HEK293 (cell line): ENCODE results near the gene MICU1.
A peak's percentile ranks its signal among the peaks of the same experiment; 100 is the strongest.

Experiments
- CTCF ChIA-PET: fragments of 350-600 bp; formaldehyde crosslinking; extraction: SDS; loops from one replicate; lab custom pipeline; 2021; ENCODE audit warnings: antibody characterized with exemption; lab: Yijun Ruan, JAX
- POLR2A ChIA-PET: fragments of 300-600 bp; formaldehyde crosslinking; extraction: SDS; loops from one replicate; lab custom pipeline; 2020; ENCODE audit warnings: antibody characterized with exemption, inconsistent platforms; lab: Yijun Ruan, JAX
- H3K27ac ChIP-seq: fragments of 200-500 bp; sonication (Bioruptor generic); 2 replicates; pipeline ENCODE4 v1.5.1; 2014; ENCODE audit warnings: low read depth, low read length, control low read depth, inconsistent platforms; ENCODE audit errors: extremely low read depth
- H3K36me3 ChIP-seq, 2 experiments: fragments of 200-500 bp in 1 of 2; sonication (Bioruptor generic) in 1 of 2; 1 replicate in 1 of 2; 2 replicates in 1 of 2; pipeline ENCODE4 v1.5.1; 2014 to 2017; ENCODE audit warnings: inconsistent platforms in 2 of 2, low read length in 2 of 2; ENCODE audit not compliant: control insufficient read depth in 2 of 2, insufficient read depth in 1 of 2
- H3K4me1 ChIP-seq: fragments of 200-500 bp; sonication (Bioruptor generic); 2 replicates; pipeline ENCODE4 v1.5.1; 2014; ENCODE audit warnings: mild to moderate bottlenecking, low read length, inconsistent platforms; ENCODE audit not compliant: control insufficient read depth, insufficient read depth
- H3K4me3 ChIP-seq: 2 replicates; pipeline ENCODE4 v1.5.1; 2011; ENCODE audit warnings: low read depth, mild to moderate bottlenecking, control low read depth, low read length, moderate library complexity
- H3K9me3 ChIP-seq: fragments of 200-500 bp; sonication (Bioruptor generic); 2 replicates; pipeline ENCODE4 v1.5.1; 2014; ENCODE audit warnings: low read depth, low read length, inconsistent platforms; ENCODE audit not compliant: control insufficient read depth, insufficient read depth
- HOXD13 ChIP-seq: sonication (generic); formaldehyde crosslinking; IDR thresholded peaks from 2 replicates; pipeline ENCODE4 v1.8.0; 2022; ENCODE audit warnings: missing genetic modification reagents, borderline replicate concordance
- YY2 ChIP-seq: fragments of 450-650 bp; formaldehyde crosslinking; IDR thresholded peaks from 2 replicates; pipeline ENCODE4 v1.5.1; 2016; ENCODE audit warnings: missing biosample characterization, missing genetic modification characterization
- ZBTB21 ChIP-seq: fragments of 450-650 bp; formaldehyde crosslinking; IDR thresholded peaks from 2 replicates; pipeline ENCODE4 v1.5.1; 2017; ENCODE audit warnings: missing biosample characterization, missing genetic modification characterization
- ZBTB8A ChIP-seq: fragments of 450-650 bp; formaldehyde crosslinking; IDR thresholded peaks from 2 replicates; pipeline ENCODE4 v1.5.1; 2016; ENCODE audit warnings: missing biosample characterization, missing genetic modification characterization
- ZFP3 ChIP-seq: fragments of 450-650 bp; formaldehyde crosslinking; IDR thresholded peaks from 2 replicates; pipeline ENCODE4 v1.5.1; 2016; ENCODE audit warnings: low read depth, missing biosample characterization, missing genetic modification characterization
- ZIC2 ChIP-seq: fragments of 450-650 bp; formaldehyde crosslinking; IDR thresholded peaks from 2 replicates; pipeline ENCODE4 v1.5.1; 2016; ENCODE audit warnings: missing biosample characterization, missing genetic modification characterization
- ZNF10 ChIP-seq: fragments of 450-650 bp; formaldehyde crosslinking; IDR thresholded peaks from 2 replicates; pipeline ENCODE4 v1.5.1; 2017; ENCODE audit warnings: missing biosample characterization, missing genetic modification characterization
- ZNF114 ChIP-seq: fragments of 450-650 bp; formaldehyde crosslinking; IDR thresholded peaks from 2 replicates; pipeline ENCODE4 v1.5.0; 2017; ENCODE audit warnings: missing biosample characterization, missing genetic modification characterization
- ZNF157 ChIP-seq: fragments of 450-650 bp; formaldehyde crosslinking; IDR thresholded peaks from 2 replicates; pipeline ENCODE4 v1.5.1; 2016; ENCODE audit warnings: missing biosample characterization, missing genetic modification characterization
- ZNF2 ChIP-seq: fragments of 450-650 bp; formaldehyde crosslinking; IDR thresholded peaks from 2 replicates; pipeline ENCODE4 v1.5.1; 2016; ENCODE audit warnings: missing biosample characterization, missing genetic modification characterization
- ZNF214 ChIP-seq: fragments of 450-650 bp; formaldehyde crosslinking; IDR thresholded peaks from 2 replicates; pipeline ENCODE4 v1.5.1; 2017; ENCODE audit warnings: missing biosample characterization, mild to moderate bottlenecking, missing genetic modification characterization, borderline replicate concordance
- ZNF558 ChIP-seq: fragments of 450-650 bp; formaldehyde crosslinking; IDR thresholded peaks from 2 replicates; pipeline ENCODE4 v1.5.1; 2016; ENCODE audit warnings: missing biosample characterization, missing genetic modification characterization
- ZNF571 ChIP-seq: fragments of 450-650 bp; formaldehyde crosslinking; IDR thresholded peaks from 2 replicates; pipeline ENCODE4 v1.5.0; 2017; ENCODE audit warnings: missing biosample characterization, missing genetic modification characterization
- ZNF768 ChIP-seq: fragments of 450-650 bp; formaldehyde crosslinking; IDR thresholded peaks from 2 replicates; pipeline ENCODE4 v1.5.1; 2018; ENCODE audit warnings: missing biosample characterization, mild to moderate bottlenecking, missing genetic modification characterization
- ZNF785 ChIP-seq: fragments of 450-650 bp; formaldehyde crosslinking; IDR thresholded peaks from 2 replicates; pipeline ENCODE4 v1.5.1; 2016; ENCODE audit warnings: missing biosample characterization, missing genetic modification characterization
- ZSCAN16 ChIP-seq: fragments of 450-650 bp; formaldehyde crosslinking; IDR thresholded peaks from 2 replicates; pipeline ENCODE4 v1.5.1; 2016; ENCODE audit warnings: missing biosample characterization, missing genetic modification characterization
- TF ChIP-seq, protein P1 (sequence below): fragments of 450-650 bp; formaldehyde crosslinking; IDR thresholded peaks from 2 replicates; pipeline ENCODE4 v1.5.1; 2017; ENCODE audit warnings: missing biosample characterization, missing genetic modification characterization
- TF ChIP-seq, protein P2 (sequence below): fragments of 450-650 bp; formaldehyde crosslinking; IDR thresholded peaks from 2 replicates; pipeline ENCODE4 v1.5.1; 2016; ENCODE audit warnings: missing biosample characterization, missing genetic modification characterization
- TF ChIP-seq, protein P3 (sequence below): fragments of 450-650 bp; formaldehyde crosslinking; IDR thresholded peaks from 2 replicates; pipeline ENCODE4 v1.5.1; 2016; ENCODE audit warnings: missing biosample characterization, missing genetic modification characterization
- TF ChIP-seq, protein P4 (sequence below): sonication (generic); formaldehyde crosslinking; IDR thresholded peaks from 2 replicates; pipeline ENCODE4 v1.8.1; 2022; ENCODE audit warnings: mild to moderate bottlenecking, moderate library complexity, missing genetic modification reagents
- TF ChIP-seq, protein P5 (sequence below): fragments of 450-650 bp; formaldehyde crosslinking; IDR thresholded peaks from 2 replicates; pipeline ENCODE4 v1.5.1; 2016; ENCODE audit warnings: missing biosample characterization, missing genetic modification characterization

MICU1 gene

DNA sequence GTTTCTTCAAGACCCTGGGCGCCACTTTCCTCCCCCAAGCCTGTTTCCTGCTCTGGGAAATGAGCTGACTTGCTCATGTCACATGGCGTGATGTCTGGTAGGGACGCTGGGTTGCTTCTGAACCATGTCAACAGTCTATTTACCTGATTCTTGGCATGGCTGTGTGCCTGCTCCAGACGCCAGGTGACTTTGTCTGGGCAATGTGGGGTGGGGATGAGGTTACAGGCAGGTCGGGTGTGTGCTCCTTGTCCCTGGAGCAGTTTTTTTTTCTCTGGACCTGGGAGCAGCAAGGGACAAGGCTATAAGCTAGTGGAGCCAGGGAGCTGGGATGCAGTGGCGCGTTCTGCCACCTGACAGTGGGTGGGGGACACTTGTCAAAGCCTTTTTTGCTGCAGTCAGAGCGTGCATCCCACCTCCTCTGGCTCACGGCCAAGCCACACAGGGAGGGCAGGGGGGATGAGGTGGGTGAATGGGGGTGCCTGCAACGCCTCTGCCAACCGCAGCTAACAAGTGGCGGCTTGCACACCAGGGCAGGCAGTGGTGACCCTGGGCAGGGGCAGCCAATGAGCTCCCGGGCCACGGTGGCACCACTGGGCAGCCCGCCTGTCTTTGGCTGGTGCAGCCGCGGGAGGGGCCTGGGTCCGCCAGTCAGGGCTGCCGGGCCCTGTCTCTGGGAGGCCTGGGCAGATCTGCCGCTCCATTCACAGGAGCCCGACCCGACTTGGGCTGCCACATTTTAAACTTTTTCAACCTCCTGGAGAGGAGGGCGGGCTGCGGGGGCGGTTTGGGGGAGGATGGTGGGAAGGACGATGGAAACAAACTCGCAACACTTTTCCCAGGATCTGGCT, 294.1 kb downstream of the MICU1 start (continued):
- TF ChIP-seq YY2 (no peak), ZIC2 (tag by site-specific recombination) (peak; percentile 77), ZNF768 (tag by site-specific recombination) (no peak), ZBTB8A (tag by site-specific recombination) (peak; percentile 60), ZNF571 (tag by site-specific recombination) (no peak), ZBTB21 (peak; percentile 56; the same call in 1 of the 2 replicates), ZNF214 (tag by site-specific recombination) (no peak), HOXD13 (CRISPR knock-in tag) (no peak), ZNF2 (tag by site-specific recombination) (peak; percentile 83), ZNF10 (tag by site-specific recombination) (no peak; the same call in 1 of the 2 replicates), ZNF114 (tag by site-specific recombination) (no peak), ZNF157 (tag by site-specific recombination) (no peak), ZFP3 (tag by site-specific recombination) (no peak), ZNF558 (tag by site-specific recombination) (no peak), ZSCAN16 (tag by site-specific recombination) (no peak)
- TF ChIP-seq, protein P1, sequence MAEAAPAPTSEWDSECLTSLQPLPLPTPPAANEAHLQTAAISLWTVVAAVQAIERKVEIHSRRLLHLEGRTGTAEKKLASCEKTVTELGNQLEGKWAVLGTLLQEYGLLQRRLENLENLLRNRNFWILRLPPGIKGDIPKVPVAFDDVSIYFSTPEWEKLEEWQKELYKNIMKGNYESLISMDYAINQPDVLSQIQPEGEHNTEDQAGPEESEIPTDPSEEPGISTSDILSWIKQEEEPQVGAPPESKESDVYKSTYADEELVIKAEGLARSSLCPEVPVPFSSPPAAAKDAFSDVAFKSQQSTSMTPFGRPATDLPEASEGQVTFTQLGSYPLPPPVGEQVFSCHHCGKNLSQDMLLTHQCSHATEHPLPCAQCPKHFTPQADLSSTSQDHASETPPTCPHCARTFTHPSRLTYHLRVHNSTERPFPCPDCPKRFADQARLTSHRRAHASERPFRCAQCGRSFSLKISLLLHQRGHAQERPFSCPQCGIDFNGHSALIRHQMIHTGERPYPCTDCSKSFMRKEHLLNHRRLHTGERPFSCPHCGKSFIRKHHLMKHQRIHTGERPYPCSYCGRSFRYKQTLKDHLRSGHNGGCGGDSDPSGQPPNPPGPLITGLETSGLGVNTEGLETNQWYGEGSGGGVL (tag by site-specific recombination): peak; percentile 98
- TF ChIP-seq, protein P2, sequence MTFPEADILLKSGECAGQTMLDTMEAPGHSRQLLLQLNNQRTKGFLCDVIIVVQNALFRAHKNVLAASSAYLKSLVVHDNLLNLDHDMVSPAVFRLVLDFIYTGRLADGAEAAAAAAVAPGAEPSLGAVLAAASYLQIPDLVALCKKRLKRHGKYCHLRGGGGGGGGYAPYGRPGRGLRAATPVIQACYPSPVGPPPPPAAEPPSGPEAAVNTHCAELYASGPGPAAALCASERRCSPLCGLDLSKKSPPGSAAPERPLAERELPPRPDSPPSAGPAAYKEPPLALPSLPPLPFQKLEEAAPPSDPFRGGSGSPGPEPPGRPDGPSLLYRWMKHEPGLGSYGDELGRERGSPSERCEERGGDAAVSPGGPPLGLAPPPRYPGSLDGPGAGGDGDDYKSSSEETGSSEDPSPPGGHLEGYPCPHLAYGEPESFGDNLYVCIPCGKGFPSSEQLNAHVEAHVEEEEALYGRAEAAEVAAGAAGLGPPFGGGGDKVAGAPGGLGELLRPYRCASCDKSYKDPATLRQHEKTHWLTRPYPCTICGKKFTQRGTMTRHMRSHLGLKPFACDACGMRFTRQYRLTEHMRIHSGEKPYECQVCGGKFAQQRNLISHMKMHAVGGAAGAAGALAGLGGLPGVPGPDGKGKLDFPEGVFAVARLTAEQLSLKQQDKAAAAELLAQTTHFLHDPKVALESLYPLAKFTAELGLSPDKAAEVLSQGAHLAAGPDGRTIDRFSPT (tag by site-specific recombination): peak; percentile 91
- TF ChIP-seq, protein P3, sequence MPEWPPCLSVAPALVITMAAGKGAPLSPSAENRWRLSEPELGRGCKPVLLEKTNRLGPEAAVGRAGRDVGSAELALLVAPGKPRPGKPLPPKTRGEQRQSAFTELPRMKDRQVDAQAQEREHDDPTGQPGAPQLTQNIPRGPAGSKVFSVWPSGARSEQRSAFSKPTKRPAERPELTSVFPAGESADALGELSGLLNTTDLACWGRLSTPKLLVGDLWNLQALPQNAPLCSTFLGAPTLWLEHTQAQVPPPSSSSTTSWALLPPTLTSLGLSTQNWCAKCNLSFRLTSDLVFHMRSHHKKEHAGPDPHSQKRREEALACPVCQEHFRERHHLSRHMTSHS: no peak
- TF ChIP-seq, protein P4, sequence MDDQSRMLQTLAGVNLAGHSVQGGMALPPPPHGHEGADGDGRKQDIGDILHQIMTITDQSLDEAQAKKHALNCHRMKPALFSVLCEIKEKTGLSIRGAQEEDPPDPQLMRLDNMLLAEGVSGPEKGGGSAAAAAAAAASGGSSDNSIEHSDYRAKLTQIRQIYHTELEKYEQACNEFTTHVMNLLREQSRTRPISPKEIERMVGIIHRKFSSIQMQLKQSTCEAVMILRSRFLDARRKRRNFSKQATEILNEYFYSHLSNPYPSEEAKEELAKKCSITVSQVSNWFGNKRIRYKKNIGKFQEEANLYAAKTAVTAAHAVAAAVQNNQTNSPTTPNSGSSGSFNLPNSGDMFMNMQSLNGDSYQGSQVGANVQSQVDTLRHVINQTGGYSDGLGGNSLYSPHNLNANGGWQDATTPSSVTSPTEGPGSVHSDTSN (CRISPR knock-in tag): no peak

DNA sequence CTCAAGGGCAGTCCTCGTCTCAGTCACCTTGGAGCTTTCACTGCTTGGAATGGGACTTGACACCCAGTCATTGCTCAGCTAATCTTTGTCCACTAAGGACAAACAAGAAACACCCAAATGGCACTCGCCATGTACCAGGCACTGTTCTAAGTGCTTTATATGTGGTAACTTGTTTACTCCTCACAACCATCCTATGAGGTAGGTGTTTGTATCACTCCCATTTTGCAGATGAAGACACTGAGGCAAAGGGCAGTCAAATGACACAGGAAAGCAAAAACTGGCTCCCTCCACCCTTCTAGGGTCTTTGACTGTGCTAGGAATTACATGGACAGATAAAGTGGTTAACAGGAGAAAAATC, 295.8 kb downstream of the MICU1 start:
- CTCF ChIA-PET: interaction anchor here (0.6 to 7.9 kb wide), 8 partner anchors 29 to 433 kb away, joined by 3 to 52 read pairs (median 4); partner anchors contain the start of gene DDIT4
- no peak overlapping the region for H3K4me3 ChIP-seq
- TF ChIP-seq, protein P5, sequence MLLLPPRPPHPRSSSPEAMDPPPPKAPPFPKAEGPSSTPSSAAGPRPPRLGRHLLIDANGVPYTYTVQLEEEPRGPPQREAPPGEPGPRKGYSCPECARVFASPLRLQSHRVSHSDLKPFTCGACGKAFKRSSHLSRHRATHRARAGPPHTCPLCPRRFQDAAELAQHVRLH (tag by site-specific recombination): peak; percentile 70; the same call in 1 of the 2 replicates
- TF ChIP-seq ZNF785 (tag by site-specific recombination): no peak
- H3K9me3 ChIP-seq: no peaks in the 10 kb centered on the region
- H3K27ac ChIP-seq: no peak overlapping the region
- H3K4me1 ChIP-seq: peaks cover 28% of the 10 kb centered on the region
- POLR2A ChIA-PET: interaction anchor here (9.0 kb wide), 1 partner anchor 56 kb away, joined by 107 read pairs; the partner anchor contains the start of gene DDIT4
- peaks cover 0 to 13% of the 10 kb centered on the region in 2 experiments; a peak in 1 of 3 replicates for H3K36me3 ChIP-seq
